Tibial nerve (tissue), 4 donors: Measurements from ENCODE around the gene KCTD14.

ENCODE experiments used
- EP300 ChIP-seq, 2 donors: sonication (generic); formaldehyde crosslinking; IDR thresholded peaks; one replicate each; pipeline ENCODE4 v1.6.1; 2017; ENCODE audit warnings: antibody characterized with exemption in 2 of 2, mild to moderate bottlenecking in 1 of 2
- POLR2A ChIP-seq, 2 donors: fragments of 450-650 bp; IDR thresholded peaks; one replicate each; pipeline ENCODE4 v1.6.1; 2017; ENCODE audit warnings: antibody characterized with exemption in 2 of 2, mild to moderate bottlenecking in 2 of 2, moderate library complexity in 2 of 2
- TF ChIP-seq, protein P1 (sequence below), 5 experiments: fragments of 200-600 bp in 3 of 5; fragments of 450-650 bp in 2 of 5; sonication (generic) in 3 of 5; IDR thresholded peaks; one replicate each; pipeline ENCODE4 v1.5.1; 2016 to 2019; ENCODE audit warnings: antibody characterized with exemption in 5 of 5, mild to moderate bottlenecking in 3 of 5, moderate library complexity in 2 of 5

DNA sequence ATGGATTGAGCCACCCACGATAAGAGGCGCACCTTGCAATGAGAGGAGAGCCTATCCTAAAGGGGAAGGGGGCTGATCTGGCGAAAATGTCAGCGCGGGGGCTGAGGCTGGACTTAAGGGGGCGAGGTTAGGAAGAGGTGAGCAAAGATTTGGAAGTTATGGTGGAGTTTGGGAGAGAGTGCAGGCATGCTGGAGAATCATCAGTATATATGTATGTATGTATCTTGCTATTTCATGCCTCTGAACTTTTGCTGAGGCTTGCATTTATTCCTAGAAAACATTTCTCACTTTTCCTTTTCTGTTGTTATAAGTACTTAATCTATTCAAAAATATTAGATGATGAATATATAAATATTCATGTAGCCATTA lies 23.4 kb upstream of the KCTD14 start:
- TF ChIP-seq, protein P1, sequence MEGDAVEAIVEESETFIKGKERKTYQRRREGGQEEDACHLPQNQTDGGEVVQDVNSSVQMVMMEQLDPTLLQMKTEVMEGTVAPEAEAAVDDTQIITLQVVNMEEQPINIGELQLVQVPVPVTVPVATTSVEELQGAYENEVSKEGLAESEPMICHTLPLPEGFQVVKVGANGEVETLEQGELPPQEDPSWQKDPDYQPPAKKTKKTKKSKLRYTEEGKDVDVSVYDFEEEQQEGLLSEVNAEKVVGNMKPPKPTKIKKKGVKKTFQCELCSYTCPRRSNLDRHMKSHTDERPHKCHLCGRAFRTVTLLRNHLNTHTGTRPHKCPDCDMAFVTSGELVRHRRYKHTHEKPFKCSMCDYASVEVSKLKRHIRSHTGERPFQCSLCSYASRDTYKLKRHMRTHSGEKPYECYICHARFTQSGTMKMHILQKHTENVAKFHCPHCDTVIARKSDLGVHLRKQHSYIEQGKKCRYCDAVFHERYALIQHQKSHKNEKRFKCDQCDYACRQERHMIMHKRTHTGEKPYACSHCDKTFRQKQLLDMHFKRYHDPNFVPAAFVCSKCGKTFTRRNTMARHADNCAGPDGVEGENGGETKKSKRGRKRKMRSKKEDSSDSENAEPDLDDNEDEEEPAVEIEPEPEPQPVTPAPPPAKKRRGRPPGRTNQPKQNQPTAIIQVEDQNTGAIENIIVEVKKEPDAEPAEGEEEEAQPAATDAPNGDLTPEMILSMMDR (IDR thresholded peaks at IDR 0.05), result no peak
- no peak for TF ChIP-seq EP300 (IDR thresholded peaks at IDR 0.05)
- no peak for TF ChIP-seq POLR2A (IDR thresholded peaks at IDR 0.05)
